ENCODE results near the gene NEU2.
"Not testable (repeated sequence)": the region's sequence is repeated elsewhere in the genome, so short reads cannot be mapped to it uniquely, and the experiment has no call there.

NEU2 gene

DNA sequence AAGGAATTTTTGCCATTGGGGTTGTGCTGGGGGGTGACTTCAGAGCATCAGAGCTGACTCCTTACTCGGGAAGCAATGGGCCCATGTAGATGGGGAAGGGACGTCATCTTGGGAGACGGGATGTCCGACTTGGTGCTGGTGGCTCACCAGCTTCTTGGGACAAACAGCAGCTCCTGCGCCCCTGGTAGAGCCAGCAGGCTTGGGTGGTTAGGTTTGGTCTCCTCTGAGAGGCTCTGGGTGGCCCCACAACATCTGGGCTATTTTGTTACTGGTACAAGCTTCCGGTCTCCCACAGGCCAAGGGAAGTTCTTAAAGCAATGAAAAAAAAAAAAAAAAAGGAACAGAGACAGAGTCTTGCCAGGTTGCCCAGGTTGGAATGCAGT, 21.2 kb upstream of the NEU2 start:
- DNase-seq = no peak

DNA sequence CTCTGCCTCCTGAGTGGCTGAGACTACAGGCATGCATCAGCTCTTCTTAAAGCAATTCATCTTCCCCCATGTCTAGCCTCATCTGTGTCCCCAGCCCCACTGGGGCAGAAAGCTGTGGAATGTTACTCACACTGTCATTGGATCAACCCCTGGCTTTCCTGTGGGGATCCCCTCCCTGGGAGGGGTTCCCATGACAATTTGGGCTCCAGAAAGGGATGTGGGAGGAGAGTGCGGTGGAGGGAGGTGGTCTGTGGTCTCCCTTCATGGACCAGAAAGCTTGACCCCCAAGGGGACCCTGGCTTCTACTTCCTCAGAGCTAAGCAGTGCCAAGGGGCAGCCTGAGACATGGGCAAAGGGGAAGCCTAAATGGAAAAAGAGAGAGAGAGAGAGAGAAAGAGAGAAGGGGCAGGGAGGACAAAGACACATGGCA, 20.8 kb upstream of the NEU2 start:
- no peak for DNase-seq

DNA sequence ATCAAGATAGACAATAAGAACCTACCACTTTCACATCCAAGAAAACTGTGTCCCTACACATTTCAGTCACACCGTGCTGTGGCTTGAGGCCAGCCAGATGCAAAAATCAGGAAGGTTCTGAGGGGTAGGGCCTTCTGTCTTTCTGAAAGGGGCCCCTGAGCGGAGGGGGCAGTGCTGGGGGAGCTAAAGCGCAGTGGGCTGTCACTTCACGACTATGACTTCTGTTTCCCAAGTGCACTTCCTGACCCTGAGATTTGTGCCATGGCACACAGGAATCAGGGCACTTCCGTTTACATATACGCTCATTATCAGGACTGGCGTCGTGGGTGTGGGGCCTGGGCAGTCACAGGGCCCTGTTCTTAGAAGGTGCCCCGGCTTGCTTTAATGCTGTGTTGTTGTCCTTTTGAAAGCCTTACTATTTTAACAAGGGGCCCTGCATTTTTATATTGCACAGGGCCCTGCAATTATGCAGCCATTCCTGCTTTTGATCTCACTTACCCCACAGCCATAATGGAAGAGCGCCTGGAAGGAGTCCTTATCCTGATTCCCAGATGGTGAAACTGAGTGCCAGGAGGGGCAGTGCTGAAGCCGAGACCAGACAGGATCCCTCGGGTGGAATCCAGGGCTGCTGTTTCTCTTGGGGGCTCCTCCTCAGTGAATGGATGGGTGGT, 20.0 kb upstream of the NEU2 start:
- DNase-seq = no peak

DNA sequence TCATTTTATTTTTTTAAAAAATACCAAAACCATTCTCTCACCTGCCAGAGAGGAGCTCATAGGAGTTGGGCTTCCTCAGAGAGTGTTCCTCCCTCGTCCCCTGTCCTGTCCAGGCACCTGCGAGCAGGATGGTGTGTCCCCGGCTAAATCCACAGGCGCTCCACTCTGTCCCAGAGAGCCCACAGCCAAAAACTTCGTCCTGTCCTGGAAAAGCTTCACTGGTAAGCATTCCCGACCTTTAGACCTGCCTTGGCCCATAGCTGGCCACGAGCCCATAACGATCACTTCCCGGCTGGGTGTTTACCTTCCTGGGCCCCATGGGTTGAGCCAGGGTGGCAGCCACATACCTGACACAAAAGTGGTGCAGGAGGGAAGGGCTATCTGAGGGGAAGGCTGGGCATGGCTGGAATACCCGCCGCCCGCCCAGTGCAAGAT, 19.4 kb upstream of the NEU2 start, which contains the start of gene NGEF:
NGEF (minus strand) TSS at position 230 of the 435 bp plus-strand sequence. CDS start 38,366 bp downstream, outside the sequence.
- no peak for DNase-seq

DNA sequence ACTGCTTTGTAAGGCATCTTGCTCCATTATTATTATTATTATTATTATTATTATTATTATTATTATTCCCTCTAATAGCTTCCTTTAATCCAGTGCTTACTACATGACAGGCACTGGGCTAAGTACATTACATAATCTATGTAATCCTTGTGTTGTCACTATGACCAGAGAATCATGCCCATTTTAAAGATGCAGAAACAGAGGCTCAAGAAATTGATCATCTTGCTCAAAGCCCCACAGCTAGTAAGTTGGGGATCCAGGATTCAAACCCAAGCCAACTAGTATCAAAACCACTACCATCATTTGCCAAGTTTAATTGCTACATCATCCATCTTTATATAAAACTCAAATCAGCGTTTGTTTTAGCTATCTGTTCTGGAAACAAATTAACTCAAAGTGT, 18.8 kb upstream of the NEU2 start:
- no peak for DNase-seq

DNA sequence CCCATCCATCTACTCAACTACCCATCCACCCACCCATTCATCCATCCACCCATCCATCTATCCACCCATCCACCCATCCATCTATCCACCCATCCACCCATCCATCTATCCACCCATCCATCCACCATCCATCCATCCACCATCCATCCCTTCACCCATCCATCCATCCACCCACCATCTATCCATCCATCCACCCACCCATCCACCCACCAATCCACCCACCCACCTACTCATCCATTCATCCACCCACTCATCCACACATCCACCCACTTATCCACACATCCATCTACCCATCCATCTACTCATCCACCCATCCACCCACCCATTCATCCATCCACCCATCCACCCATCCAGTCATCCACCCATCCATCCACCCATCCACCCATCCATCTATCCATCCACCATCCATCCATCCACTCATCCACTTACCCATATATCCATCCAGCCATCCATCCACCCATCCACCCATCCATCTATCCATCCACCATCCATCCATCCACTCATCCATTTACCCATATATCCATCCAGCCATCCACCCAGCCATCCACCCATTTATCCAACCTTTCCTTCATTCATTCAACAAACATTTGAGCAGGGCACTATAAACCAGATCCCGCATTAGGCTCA, 17.3 kb upstream of the NEU2 start:
- no peak for DNase-seq

DNA sequence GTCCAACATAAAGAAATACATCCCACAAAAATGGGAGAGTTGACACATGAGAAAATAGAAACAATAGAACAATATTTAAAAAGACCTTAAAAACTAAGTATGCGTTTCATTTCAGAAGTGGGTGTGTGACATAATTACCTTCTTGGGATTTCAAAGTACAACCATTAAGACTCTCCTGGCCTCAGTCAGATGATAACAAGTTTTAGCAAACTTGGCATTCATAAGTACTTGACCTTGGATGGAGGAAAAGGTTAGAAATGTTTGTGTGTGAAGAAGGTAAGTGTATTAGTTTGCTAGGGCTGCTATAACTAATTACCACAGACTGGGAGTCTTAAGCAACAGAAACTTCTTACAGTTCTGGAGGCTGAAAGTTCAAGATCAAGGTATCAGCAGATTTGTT, 14.5 kb upstream of the NEU2 start:
- no peak for DNase-seq

DNA sequence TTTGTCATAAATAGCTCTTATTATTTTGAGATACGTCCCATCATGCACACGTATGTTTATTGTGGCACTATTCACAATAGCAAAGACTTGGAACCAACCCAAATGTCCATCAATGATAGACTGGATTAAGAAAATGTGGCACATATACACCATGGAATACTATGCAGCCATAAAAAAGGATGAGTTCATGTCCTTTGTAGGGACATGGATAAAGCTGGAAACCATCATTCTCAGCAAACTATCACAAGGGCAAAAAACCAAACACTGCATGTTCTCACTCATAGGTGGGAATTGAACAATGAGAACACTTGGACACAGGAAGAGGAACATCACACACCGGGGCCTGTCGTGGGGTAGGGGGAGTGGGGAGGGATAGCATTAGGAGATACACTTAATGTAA, 12.9 kb upstream of the NEU2 start:
- DNase-seq = not testable (repeated sequence)

DNA sequence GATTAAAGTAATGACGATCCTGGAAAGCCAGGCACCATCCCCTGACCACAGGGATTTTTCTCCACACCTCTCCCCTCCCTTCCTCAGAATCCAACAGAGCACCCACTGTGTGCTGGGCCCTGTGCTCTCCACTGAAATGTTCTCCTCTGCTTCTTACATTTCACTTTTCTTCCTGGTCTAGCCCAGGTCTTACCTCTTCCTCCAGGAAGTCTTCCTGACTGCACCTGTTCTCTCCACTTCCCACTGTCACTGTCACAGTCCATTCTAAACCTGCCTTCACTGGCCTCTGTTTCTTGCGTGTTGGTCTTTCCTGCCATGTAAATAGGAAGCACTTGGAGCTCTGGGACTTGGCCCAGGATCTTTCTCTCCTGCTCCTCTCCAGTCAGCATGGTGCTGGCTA, 12.0 kb upstream of the NEU2 start:
- DNase-seq = no peak

DNA sequence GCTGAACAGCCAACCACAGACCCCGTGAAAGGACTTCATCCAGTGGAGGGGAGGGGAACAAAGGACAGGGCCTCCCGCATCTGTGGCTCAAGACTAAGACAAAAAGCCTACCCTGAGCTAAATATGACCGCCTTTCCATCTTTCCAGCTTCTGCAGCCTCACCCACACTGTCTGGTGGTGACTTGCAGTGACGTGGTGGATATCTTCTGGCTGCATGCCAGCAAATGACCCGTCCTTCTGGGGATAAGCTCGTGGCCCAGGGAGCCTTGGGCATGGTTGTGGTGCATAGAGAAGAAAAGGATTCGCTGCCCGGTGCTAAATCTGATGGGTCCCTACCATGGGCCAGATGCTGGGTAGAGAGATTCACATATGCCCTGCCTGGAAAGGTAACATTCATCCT, 10.7 kb upstream of the NEU2 start:
- no peak for DNase-seq

DNA sequence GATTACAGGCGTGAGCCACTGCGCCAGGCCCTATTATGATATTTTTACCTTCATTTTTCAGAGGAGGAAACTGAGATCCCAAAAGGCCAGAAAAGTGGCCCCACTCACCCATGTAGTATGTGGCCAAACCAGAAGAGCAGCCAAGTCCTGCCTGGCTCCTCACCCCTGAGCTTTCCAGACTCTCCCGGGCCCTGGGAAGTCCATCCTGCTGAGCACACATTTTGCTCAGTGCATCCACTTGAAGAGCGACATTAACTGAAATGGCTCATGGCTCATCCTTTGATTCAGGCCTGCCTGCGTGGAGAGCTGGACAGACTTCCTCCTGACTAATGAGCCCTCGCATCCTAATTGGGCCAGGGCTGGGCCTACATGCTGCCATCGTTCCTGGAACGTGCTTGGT, 9.9 kb upstream of the NEU2 start:
- DNase-seq = no peak

DNA sequence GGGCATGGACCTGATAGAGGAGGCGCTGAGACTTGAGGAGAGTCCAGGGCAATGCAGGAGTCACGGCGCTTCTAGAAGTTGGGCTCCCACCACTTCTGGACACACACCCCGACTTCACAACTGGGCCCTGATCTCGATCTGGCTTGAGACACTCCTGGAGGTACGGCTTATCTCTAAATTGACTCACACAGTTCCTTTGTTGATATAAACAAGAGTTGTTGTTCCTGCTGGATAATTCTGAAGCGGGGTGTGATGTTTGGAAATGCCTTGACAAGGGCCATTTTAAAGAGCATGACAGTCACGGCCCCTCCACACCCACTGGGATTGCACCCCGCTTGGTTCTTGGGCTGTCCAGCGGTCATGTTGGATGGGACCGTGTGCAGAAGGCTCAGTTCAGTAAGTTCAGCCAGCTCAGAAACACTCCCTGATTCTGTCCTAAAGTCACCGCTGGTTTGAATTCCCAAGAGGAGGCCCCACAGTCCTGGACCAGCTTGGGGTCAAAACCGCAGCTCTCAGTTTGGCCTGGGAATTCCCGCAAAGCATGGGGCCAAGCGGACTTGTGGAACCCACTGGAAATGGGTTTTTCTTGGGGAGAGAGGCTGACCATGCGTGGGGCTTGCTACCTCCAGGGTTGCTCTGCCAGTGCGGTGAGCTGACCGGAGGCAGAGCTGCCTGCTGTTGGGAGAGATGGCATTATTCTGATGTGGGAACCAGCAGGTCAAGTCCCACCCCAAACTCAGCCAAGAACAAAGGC, 9.3 kb upstream of the NEU2 start:
- DNase-seq = no peak

DNA sequence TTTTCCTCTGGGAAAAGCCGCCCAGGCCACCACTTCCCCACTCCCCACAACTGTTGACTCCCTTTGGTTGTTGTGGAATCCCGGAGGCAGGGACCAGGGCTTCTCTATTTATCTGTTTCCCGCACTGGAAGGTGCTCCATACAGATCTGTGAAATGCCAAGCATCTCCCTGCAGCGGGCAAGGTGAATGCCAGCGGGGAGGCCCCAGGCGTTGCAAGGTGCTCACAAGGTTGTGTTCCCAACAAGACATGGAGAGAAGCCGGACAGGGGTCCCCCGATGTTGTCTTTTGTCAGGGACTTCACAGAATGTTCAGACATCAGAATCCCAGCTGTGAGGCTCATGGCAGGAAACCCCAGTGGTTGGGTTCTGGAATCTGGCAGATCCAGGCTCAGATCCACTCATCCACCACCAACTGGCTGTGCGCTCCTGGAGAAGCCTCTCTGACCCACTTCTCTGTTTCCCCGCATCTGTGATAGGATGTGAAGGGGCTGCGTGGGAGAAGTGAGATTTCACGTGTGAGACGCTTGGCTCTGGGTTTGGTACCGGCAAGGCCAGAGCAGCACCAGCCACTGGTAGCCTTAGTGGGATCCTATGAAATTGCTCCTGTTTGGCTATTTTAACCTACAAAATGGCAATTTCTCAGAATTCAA, 8.6 kb upstream of the NEU2 start:
- no peak for DNase-seq

DNA sequence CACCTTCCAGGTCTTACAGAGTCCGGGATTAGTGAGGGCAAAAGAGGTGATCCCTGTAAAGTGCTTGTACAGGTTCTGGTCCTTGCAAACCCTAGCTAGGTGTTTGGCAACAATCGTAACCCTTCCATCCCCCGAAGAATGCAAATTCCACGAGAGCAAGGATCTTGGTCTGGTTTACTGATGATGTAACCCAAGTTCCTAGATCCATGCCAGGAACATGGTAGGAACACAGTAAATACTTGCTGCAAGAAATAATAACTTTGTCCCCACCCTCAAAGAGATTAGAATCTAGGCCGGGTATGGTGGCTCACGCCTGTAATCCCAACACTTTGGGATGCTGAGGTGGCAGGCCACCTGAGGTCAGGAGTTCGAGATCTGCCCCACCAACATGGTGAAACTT, 6.8 kb upstream of the NEU2 start:
- DNase-seq = no peak

DNA sequence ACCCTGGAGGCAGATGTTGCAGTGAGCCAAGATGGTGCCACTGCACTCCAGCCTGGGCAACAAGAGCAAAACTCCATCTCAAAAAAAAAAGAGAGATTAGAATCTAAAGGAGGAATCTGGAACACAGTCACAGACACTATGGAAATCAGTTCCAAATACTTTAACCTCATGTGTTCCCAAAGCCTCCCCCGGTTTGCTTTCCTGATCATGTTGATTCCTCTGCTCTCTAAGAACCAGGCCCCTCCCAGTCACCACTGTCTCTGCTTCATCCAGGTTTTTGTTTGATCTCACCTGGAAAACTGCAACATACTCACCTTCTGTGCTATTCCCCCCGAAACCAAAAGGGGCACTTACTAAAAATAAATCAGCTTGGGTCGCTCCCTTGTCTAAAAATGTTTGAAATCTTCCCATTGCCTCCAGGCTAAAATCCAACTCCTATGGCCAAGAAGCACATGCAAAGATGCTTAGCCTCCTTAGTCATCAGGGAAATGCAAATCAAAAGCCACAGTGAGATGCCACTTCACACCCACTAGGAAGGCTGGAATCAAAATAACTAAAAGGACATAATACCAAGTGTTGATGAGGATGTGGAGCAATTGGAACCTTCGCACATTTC, 6.2 kb upstream of the NEU2 start:
- no peak for DNase-seq

DNA sequence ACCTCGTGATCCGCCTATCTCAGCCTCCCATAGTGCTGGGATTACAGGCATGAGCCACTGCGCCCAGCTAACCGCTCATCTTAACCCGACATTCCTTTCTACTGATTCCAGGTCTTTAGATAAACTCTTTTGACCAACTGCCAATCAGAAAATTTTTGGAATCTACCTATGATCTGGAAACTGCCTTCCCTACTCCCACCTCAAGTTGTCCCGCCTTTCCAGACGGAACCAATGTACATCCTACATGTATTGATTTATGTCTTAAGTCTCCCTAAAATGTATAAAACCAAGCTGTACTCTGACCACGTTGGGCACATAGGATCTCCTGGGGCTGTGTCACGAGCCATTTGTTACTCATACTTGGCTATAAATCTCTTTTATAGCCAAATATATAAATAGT, 3.2 kb upstream of the NEU2 start:
- DNase-seq = no peak

DNA sequence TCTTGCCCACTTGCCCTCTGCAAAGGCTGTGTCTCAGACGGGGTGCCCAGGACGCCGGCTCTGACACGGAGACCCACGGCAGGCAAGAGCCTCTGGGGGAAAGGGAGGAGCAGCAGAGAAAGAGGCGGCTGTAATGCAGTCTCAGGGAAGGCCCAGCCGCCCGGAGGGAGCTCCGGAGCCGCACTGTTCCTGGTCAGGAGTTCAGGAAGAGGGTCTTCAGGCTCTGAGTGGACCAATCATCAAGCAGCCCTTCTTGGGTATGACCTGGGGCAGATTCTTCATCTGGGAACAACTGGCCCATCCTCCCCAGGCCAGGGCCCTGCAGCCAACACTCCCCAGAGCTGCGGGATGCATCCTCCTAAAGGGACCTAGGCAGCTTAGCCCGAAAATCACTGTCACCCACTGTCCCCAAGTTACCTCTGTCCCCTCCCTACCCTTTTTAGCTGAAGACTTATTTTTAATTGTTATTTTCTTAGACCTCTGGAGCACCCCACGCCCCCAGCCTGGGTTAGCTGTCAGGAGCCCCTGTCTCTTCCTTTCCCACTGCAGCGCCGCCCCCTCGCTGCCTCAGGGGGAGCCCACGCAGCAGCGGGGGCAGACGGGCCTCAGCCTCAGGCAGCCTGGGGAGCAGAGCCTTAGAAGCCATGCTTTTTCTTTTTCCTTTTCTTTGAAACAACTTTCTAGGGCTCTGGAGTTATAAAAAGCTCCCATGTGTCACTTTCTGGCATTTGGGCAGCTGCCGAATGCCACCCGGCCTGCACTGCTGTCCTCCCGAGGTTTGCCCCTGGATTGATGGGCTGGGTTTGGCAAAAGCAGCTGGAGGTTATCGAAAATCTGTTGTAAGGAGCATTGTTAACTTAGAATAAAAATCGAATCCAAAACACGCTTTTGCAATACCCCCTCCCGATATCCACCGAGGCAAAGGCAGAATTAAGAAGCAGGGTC, 644 bp upstream of the NEU2 start:
- DNase-seq = no peak

DNA sequence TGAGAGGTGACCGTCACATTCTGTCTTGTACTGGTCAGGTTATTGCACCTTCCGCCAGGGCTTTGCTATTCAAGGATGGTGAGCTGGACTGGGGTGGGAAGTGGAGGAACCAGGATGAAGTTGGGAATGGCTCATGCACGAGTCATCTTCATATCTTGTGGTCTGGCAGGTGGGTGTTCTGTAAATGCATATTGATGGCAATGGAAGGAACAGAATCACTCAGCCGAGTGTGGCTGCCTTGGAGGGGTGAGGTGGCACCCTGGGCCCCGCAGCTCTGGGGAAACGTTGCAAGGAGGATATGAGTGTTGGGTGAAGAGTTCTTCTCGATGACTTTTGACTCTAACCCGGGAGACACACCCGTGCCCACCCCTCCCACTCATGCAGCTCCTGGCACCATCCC, 1.2 kb downstream of the NEU2 start:
- no peak for DNase-seq

DNA sequence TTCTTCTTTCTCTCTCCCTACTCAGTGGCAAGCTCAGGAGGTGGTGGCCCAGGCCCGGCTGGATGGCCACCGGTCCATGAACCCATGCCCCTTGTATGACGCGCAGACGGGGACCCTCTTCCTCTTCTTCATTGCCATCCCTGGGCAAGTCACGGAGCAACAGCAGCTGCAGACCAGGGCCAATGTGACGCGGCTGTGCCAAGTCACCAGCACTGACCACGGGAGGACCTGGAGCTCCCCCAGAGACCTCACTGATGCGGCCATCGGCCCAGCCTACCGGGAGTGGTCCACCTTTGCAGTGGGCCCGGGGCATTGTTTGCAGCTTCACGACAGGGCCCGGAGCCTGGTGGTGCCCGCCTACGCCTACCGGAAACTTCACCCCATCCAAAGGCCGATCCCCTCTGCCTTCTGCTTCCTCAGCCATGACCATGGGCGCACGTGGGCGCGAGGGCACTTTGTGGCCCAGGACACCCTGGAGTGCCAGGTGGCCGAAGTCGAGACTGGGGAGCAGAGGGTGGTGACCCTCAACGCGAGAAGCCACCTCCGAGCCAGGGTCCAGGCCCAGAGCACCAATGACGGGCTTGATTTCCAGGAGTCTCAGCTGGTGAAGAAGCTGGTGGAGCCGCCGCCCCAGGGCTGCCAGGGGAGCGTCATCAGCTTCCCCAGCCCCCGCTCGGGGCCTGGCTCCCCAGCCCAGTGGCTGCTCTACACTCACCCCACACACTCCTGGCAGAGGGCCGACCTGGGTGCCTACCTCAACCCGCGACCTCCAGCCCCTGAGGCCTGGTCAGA, 1.8 kb downstream of the NEU2 start:
- DNase-seq = no peak

DNA sequence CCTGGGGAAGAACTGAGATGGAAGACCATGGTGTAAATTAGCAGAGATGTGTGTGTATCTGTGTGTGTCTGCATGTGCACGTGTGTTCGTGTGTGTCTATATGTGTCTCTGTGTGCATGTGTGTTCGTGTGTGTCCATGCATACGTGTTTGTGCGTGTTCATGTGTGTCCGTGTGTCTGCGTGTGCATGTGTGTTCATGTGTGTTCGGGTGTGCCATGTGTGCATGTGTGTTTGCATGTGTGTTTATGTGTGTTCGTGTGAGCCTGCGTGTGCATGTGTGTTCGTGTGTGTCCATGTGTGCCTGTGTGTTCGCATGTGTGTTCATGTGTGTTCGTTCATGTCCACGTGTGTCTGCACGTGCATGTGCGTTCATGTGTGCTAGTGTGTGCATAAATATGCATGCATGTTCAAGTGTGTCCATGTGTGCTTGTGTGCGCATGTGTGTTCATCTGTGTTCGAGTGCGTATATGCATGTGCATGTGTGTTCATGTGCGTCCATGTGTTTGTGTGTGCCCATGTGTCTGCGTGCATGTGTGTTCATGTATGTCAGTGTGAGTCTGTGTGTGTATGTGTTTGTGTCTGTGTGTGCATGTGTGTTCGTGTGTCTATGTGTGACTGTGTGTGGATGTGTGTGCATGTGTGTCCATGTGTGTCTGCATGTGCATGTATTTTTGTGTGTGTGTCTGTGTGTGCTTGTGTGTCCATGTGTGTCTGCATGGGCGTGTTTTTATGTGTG, 3.1 kb downstream of the NEU2 start:
- no peak for DNase-seq
